GM12875 (cell line): Measurements from ENCODE around the gene BPIFB1.

Experiments
- H3K4me3 ChIP-seq: one replicate; pipeline ENCODE4 v1.5.1; 2011; ENCODE audit warnings: low read depth, low read length, control low read depth
- CTCF ChIP-seq: IDR thresholded peaks from 2 replicates; pipeline ENCODE4 v1.5.1; 2011; ENCODE audit warnings: low read depth, mild to moderate bottlenecking, control low read depth, inconsistent platforms, low read length, moderate library complexity, borderline replicate concordance; ENCODE audit not compliant: insufficient read depth

The BPIFB1 gene

GRCh38 chr20:33311996-33312395 lies 29.0 kb downstream of the BPIFB1 start:
- H3K4me3 ChIP-seq: no peak overlapping the region
- no peak for TF ChIP-seq CTCF

GRCh38 chr20:33312583-33312982 lies 29.6 kb downstream of the BPIFB1 start:
- no peak overlapping the region for H3K4me3 ChIP-seq
- TF ChIP-seq CTCF: no peak

DNA sequence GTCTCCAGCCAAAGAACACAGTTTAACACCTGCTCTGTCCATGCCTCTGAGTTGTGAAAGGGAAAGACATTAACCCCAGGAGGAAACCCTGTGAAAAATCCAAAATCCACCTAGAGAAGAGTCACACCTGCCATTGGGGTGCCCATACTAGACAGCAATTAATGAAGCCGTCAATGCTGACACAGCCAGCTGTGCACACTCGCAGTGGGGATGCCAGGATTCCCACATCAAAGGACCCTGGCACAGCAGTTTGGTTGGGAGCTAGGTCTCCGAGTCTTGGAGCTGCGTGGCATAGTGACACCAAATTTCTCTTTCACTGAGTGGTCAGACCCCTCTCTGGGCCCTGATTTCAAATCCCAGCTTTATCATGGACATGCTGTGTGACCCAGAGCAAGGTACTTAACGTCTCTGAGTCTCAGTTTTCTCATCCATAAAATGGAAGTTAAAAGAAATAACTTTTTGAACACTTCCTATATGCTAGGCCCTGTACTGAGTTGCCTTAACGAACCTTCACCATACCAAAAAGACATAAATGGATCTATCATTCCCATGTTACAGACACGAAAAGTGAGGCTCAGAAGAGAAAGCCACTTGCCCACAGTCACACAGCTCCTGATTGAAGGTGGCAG lies 30.8 kb downstream of the BPIFB1 start:
- H3K4me3 ChIP-seq: no peak overlapping the region
- no peak for TF ChIP-seq CTCF

GRCh38 chr20:33316343-33316742 lies 33.3 kb downstream of the BPIFB1 start:
- no peak overlapping the region for H3K4me3 ChIP-seq
- TF ChIP-seq CTCF: no peak

DNA sequence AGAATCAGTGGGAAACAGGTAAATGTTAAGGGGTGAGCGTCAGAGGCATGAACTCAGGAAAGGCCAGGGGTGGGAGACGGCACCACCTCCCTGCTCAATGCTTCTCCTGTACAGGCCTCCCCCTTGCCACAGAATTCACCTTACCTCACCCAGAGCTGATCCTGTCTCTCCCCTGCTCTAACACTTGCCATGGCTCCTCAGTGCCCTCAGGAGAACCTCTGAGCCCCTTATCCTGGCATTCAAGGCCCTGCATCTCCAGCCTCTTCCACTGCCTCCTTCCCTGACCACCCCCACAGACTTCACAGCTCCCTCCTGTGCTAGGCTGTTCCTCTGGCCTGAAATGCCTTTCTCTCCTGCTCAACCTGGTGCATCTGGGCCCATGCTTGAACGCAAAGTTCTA lies 33.9 kb downstream of the BPIFB1 start:
- TF ChIP-seq CTCF: no peak
- no peak overlapping the region for H3K4me3 ChIP-seq

DNA sequence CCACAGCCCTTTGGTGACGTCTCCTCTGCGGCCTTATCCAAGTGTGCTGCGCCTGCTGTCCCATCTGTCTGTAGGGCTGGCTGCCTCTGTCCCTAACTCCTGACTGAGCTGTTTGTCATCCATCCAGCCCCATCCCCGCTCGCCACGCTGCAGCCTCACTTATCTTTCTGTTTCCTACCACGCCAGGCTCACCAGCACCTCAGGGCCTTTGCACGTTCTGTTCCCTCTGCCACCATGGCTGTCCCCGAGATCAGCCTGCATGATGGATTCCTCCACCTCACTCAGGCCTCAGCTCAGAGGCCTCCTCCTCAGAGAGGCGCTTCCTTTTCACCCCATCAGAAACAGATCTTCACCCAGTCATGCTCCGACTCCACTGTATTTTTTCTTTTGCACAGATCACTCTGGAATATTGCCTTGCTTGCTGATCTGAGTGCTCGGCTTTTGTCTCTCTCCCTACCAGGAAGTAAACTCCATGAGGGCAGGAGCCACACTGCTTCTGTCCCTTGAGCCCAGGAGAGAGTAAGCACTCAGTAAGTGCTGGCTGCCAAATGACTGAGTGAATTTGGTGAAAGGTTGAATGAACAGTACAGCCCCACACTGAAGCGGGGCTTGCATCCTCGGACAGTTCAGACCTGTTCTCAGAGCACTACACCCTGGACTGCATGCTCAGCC lies 34.5 kb downstream of the BPIFB1 start:
- TF ChIP-seq CTCF: no peak
- H3K4me3 ChIP-seq: no peak overlapping the region

- H3K4me3 ChIP-seq: no peak overlapping the region
- no peak for TF ChIP-seq CTCF
Observed at GRCh38 chr20:33318096-33318429, 35.0 kb downstream of the BPIFB1 start.
